ENCODE results near the gene RUFY3. TPM values are rescaled to one million over a fixed set of nuclear protein-coding genes. Genes with fewer than 3 reads are reported as not detected.

Gene RUFY3
- total and polyA plus RNA-seq, 9 of the 15 experiments (the other 6 are each of a cell fraction or from before 2014, with no cell fraction given) = 4.2 to 31.1 (median 21.5) TPM

GRCh38 chr4:70687821-70688794, 33.7 kb upstream of the RUFY3 start, which contains the start of gene UTP3 (continued):
- TF ChIP-seq FOXJ3 (CRISPR knock-in tag; IDR thresholded peaks at IDR 0.05) (no peak), FOXM1 (IDR thresholded peaks at IDR 0.05; ENCODE audit: low read depth) (peak; percentile 71; the same call in 1 of the 2 replicates), FOXM1 (CRISPR knock-in tag; IDR thresholded peaks at IDR 0.05; ENCODE audit: low read depth) (no peak), E2F8 (IDR thresholded peaks at IDR 0.05; ENCODE audit: low read depth, partially characterized antibody) (peak; percentile 96), MCM2 (IDR thresholded peaks at IDR 0.05; ENCODE audit: low read depth) (no peak), IFI16 (CRISPR knock-in tag; IDR thresholded peaks at IDR 0.05) (no peak), BRD4 (IDR thresholded peaks at IDR 0.05) (peak; percentile 66; the same call in 1 of the 2 replicates), NCOA4 (IDR thresholded peaks at IDR 0.05; ENCODE audit: partially characterized antibody) (no peak), ATF3 (IDR thresholded peaks at IDR 0.05) (peak; percentile 10; the same call in 1 of the 2 replicates), ATF3 (CRISPR knock-in tag; conservative IDR thresholded peaks at IDR 0.05) (peak; percentile 87), HINFP (tag; conservative IDR thresholded peaks at IDR 0.05; ENCODE audit: low read depth) (no peak), E2F1 (CRISPR knock-in tag; IDR thresholded peaks at IDR 0.05) (peak; percentile 79; the same call in 1 of the 2 replicates), RFX7 (CRISPR knock-in tag; IDR thresholded peaks at IDR 0.05) (no peak), BCLAF1 (IDR thresholded peaks at IDR 0.05; ENCODE audit: borderline replicate concordance in 1 of 2, control insufficient read depth in 1 of 2, low read depth in 2 of 2, low read length in 1 of 2) (peak in 1 of 2 experiments; percentile 98; a peak in 2 of 4 replicates), RBM15 (IDR thresholded peaks at IDR 0.05; ENCODE audit: insufficient read depth, low read length) (no peak), ZSCAN32 (CRISPR knock-in tag; IDR thresholded peaks at IDR 0.05) (no peak), EHMT2 (IDR thresholded peaks at IDR 0.05) (peak; percentile 49)

All from K562 (cell line).